Measurements from ENCODE around the gene GMEB2. TPM values are rescaled to one million over a fixed set of nuclear protein-coding genes. Genes with fewer than 3 reads are reported as not detected.

The GMEB2 gene
- total RNA-seq, 3 donors from 2014 or later (not counting 1 experiment from before 2014, with no cell fraction given), result 11.7 to 15.1 (median 14.6) TPM

DNA sequence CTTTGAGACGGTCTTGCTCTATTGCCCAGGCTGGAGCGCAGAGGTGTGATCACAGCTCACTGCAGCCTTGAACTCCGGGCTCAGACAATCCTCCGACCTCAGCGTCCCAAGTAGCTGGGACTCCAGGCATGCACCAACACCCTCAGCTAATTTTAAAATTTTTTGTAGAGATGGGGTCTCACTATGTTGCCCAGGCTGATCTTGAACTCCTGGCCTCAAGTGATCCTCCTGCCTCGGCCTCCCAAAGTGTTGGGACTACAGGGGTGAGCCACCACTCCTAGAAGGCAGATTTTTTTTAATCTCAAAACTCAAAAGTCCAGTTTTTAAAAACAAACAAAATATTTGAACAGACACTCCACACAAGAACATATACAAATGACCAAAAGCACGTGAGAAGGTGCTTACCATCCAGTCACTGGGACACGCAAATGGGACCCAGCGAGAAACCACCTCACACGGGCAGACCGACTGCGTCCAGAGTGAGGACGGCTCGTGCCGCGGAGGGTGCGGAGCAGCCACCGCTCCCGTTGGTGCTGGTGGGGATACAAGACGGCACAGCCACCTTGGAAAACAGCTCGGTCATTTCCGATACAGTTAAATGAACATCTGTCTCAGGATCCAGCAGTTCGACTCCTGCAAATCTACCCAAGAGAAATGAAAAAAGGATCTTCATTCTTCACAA is 44.4 kb downstream of the GMEB2 start:
- DNase-seq (no peak), ATAC-seq (no peak)
- H3K4me1 Mint-ChIP-seq, result no peaks in the 10 kb centered on the region
- WGBS (ENCODE audit: insufficient coverage), result 95% methylated on average over 23 of the region's 23 CpGs
- intact Hi-C loops (cut with micrococcal nuclease), result no loop called here
- Histone ChIP-seq H3K4me3 (ENCODE audit: low read length) (no peak overlapping the region), H3K36me3 (ENCODE audit: control insufficient read depth, insufficient read depth, low read length) (no peaks in the 10 kb centered on the region), H3K27ac (ENCODE audit: low read length) (no peak overlapping the region), H3K4me1 (ENCODE audit: control insufficient read depth, insufficient read depth, low read length) (no peaks in the 10 kb centered on the region), H3K27me3 (ENCODE audit: control insufficient read depth, insufficient read depth, low read length) (peaks cover 2% of the 10 kb centered on the region), H3K9me3 (ENCODE audit: control insufficient read depth, insufficient read depth, low read length) (no peaks in the 10 kb centered on the region)
- H3K27ac Mint-ChIP-seq, result no peak overlapping the region
- H3K36me3 Mint-ChIP-seq, result no peaks in the 10 kb centered on the region
- TF ChIP-seq, protein P1, sequence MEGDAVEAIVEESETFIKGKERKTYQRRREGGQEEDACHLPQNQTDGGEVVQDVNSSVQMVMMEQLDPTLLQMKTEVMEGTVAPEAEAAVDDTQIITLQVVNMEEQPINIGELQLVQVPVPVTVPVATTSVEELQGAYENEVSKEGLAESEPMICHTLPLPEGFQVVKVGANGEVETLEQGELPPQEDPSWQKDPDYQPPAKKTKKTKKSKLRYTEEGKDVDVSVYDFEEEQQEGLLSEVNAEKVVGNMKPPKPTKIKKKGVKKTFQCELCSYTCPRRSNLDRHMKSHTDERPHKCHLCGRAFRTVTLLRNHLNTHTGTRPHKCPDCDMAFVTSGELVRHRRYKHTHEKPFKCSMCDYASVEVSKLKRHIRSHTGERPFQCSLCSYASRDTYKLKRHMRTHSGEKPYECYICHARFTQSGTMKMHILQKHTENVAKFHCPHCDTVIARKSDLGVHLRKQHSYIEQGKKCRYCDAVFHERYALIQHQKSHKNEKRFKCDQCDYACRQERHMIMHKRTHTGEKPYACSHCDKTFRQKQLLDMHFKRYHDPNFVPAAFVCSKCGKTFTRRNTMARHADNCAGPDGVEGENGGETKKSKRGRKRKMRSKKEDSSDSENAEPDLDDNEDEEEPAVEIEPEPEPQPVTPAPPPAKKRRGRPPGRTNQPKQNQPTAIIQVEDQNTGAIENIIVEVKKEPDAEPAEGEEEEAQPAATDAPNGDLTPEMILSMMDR (IDR thresholded peaks at IDR 0.05), result no peak
- peaks cover 0 to 7% of the 10 kb centered on the region in 2 donors for H3K27me3 Mint-ChIP-seq (ENCODE audit: low read depth in 2 of 2)
- no peak overlapping the region for H3K4me3 Mint-ChIP-seq
- H3K9me3 Mint-ChIP-seq, result no peaks in the 10 kb centered on the region

- DNase-seq (peak; percentile 38 to 85), ATAC-seq (peak; percentile 82 to 99 (median 90))
- Histone ChIP-seq H3K36me3 (ENCODE audit: control insufficient read depth, insufficient read depth, low read length) (no peaks in the 10 kb centered on the region), H3K27ac (ENCODE audit: low read length) (no peak overlapping the region), H3K9me3 (ENCODE audit: control insufficient read depth, insufficient read depth, low read length) (no peaks in the 10 kb centered on the region), H3K4me3 (ENCODE audit: low read length) (no peak overlapping the region), H3K27me3 (ENCODE audit: control insufficient read depth, insufficient read depth, low read length) (peaks cover 2% of the 10 kb centered on the region), H3K4me1 (ENCODE audit: control insufficient read depth, insufficient read depth, low read length) (no peaks in the 10 kb centered on the region)
- Mint-ChIP-seq H3K9me3 (no peaks in the 10 kb centered on the region), H3K27ac (no peak overlapping the region), H3K4me1 (no peaks in the 10 kb centered on the region), H3K36me3 (no peaks in the 10 kb centered on the region), H3K27me3 (ENCODE audit: low read depth in 2 of 2) (peaks cover 0 to 9% of the 10 kb centered on the region in 2 donors), H3K4me3 (no peak overlapping the region)
- 48% methylated on average over 12 of the region's 12 CpGs for WGBS (ENCODE audit: insufficient coverage)
- intact Hi-C loops (cut with micrococcal nuclease), result no loop called here
- TF ChIP-seq, protein P1 (IDR thresholded peaks at IDR 0.05), result peak; percentile 39
Observed at GRCh38 chr20:63580796-63581461, 46.0 kb downstream of the GMEB2 start.

DNA sequence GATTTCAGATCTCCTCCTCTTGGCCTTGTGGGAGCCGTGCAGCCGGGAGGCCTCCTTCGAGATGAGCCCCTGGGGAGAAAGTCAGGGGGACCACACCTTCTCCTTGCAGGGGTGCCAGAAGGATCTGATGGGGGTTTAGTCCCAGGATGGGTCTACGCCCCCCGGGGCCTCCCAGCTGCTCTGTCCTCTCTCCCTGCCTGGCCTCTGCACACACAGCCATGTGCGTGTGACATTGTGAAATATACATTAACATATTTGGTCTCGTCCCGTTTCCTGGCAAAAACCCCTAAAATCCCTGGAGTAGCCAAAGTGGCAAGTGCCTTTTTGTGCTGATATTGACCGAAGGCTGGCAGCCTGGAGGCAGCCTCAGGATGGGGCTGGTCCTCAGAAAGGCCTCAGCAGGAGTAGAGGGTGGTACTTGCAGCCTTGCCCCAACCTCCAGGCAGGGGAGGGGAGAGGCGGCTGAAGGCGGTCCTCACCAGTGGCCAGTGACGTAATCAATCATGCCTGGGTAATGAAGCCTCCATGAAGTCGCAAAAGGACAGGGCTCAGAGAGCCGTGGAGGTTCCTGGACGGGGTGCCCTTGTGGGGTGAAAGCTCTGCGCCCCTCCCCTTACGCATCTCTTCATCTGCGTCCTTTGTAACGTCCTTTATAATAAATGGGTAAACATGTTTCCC is 47.7 kb downstream of the GMEB2 start:
- peaks cover 0 to 9% of the 10 kb centered on the region in 2 donors for H3K27me3 Mint-ChIP-seq (ENCODE audit: low read depth in 2 of 2)
- Histone ChIP-seq H3K27ac (ENCODE audit: low read length) (no peak overlapping the region), H3K4me1 (ENCODE audit: control insufficient read depth, insufficient read depth, low read length) (peaks cover 7% of the 10 kb centered on the region), H3K9me3 (ENCODE audit: control insufficient read depth, insufficient read depth, low read length) (no peaks in the 10 kb centered on the region), H3K4me3 (ENCODE audit: low read length) (no peak overlapping the region), H3K36me3 (ENCODE audit: control insufficient read depth, insufficient read depth, low read length) (no peaks in the 10 kb centered on the region), H3K27me3 (ENCODE audit: control insufficient read depth, insufficient read depth, low read length) (peaks cover 2% of the 10 kb centered on the region)
- no peaks in the 10 kb centered on the region for H3K9me3 Mint-ChIP-seq
- H3K4me3 Mint-ChIP-seq, result no peak overlapping the region
- TF ChIP-seq, protein P1 (IDR thresholded peaks at IDR 0.05), result no peak
- no peak for DNase-seq
- H3K36me3 Mint-ChIP-seq, result no peaks in the 10 kb centered on the region
- intact Hi-C loops (cut with micrococcal nuclease), result no loop called here
- H3K27ac Mint-ChIP-seq, result no peak overlapping the region
- 89% methylated on average over 19 of the region's 19 CpGs for WGBS (ENCODE audit: insufficient coverage)
- H3K4me1 Mint-ChIP-seq, result no peaks in the 10 kb centered on the region
- ATAC-seq, result no peak

Data from natural killer cell (primary cell).